Pancreas (tissue), 10 donors: Measurements from ENCODE around the gene SLC38A4. TPM values are rescaled to one million over a fixed set of nuclear protein-coding genes. Genes with fewer than 3 reads are reported as not detected.
A peak's percentile ranks its signal among the peaks of the same experiment; 100 is the strongest.

Experiments
- ATAC-seq, 4 donors: fragments of 200-7000 bp; cut with Tn5 transposase; one replicate each; pipeline versions ENCODE4 v1.8.0 to v1.9.1; 2020; ENCODE audit warnings: mild to moderate bottlenecking in 4 of 4, moderate library complexity in 4 of 4
- DNase-seq, 6 donors: peaks; one replicate each; pipeline ENCODE4 v3.0.0-alpha.2; 2020
- FAIRE-seq: peaks from 2 replicates; lab custom pipeline; 2012; peaks lifted over from hg19 to GRCh38; lab: Jason Lieb, UNC
- H3K27ac ChIP-seq, 4 donors: fragments of 200-600 bp; sonication (generic); 1 replicate in 3 of 4; 2 replicates in 1 of 4; pipeline versions ENCODE4 v1.5.0 to v1.8.0; 2020
- H3K27me3 ChIP-seq, 4 donors: fragments of 200-600 bp; one replicate each; pipeline ENCODE4 v1.8.0; 2021
- H3K36me3 ChIP-seq, 3 donors: fragments of 200-600 bp; sonication (generic) in 1 of 3; one replicate each; pipeline versions ENCODE4 v1.5.0 to v1.8.0; 2020 to 2021
- H3K4me1 ChIP-seq, 3 donors: fragments of 200-600 bp; one replicate each; pipeline ENCODE4 v1.8.0; 2021
- H3K4me3 ChIP-seq, 4 donors: fragments of 200-600 bp; sonication (generic) in 2 of 4; one replicate each; pipeline versions ENCODE4 v1.5.0 to v1.8.0; 2020 to 2021
- H3K9me3 ChIP-seq, 4 donors: fragments of 200-600 bp; one replicate each; pipeline ENCODE4 v1.8.0; 2021
- WGBS, 2 donors: extraction: QIAGEN DNeasy Blood & Tissue Kit; methylation state at CpG; one replicate each; pipeline ENCODE4 v1.1.7; 2013; 5-methylcytosine and 5-hydroxymethylcytosine counted together
- intact Hi-C, 3 donors: fragments of 100-400 bp; cut with DNase I; formaldehyde crosslinking; loops; one replicate each; pipeline versions ENCODE4 v1.11.1 to v1.14.2; 2022
- polyA plus RNA-seq, 2 donors: library from polyadenylated mRNA; stranded (reverse); fragments of 200-250 nt; gene quantifications; one replicate each; pipeline ENCODE4 v1.2.3, GENCODE V29; 2013
- total RNA-seq, 6 donors: library from RNA; stranded (reverse); fragmentation: NEBNext Ultra II Directional in 4 of 6; extraction: Animal tissue kit (Norgen Biotek cat#: 25700) in 4 of 6; gene quantifications; one replicate each; pipeline versions ENCODE4 v1.2.1 to v1.2.4, GENCODE V29; 2021 to 2023
- TF ChIP-seq, protein P1 (sequence below), 4 donors: fragments of 200-600 bp; sonication (generic) in 3 of 4; IDR thresholded peaks; one replicate each; pipeline versions ENCODE4 v1.5.0 to v1.8.0; 2021; ENCODE audit warnings: antibody characterized with exemption in 4 of 4
- donor health status: healthy with polysubstance abuse.
- donor health status: DM: no; HTN: no; CAD: no; lungs with moderate emphysema.
- donor health status: DM: no; HTN: no; CAD: no.
- donor health status: control.
- donor health status: control.
- donor health status: Bipolar disorder and iron deficiency.
- donor health status: DM: yes; HTN: yes; CAD: no.
- donor health status: DM: no; HTN: no; CAD: no.
- donor health status: DM: no; HTN: no; CAD: no.
- donor health status: DM: yes; HTN: yes; CAD: no.

SLC38A4 gene
- total and polyA plus RNA-seq, 8 donors: 2.1 to 15.9 (median 6.3) TPM

DNA sequence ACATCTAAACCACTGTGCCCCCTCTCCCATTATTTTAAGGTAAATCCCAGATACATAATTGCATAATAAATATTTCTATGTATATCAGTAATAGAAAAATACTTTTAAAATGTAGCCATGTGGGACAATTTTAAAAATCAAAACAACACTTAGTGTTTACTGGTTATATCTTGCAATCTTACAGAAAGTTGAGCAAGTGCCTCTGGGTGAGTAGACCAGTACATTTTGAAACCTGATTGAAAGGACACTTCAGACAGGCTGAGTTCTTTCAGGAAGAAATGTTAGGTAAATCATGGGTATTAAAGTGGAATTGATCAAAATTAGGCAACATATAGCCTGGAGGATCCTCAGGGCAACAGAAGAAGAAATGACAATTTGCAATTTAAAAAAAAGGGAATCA is 7.2 kb downstream of the SLC38A4 start:
- no peak for FAIRE-seq
- Histone ChIP-seq H3K36me3 (no peaks in the 10 kb centered on the region), H3K4me1 (peaks cover 0 to 9% (median 3%) of the 10 kb centered on the region in 3 donors), H3K4me3 (no peak overlapping the region), H3K27me3 (no peaks in the 10 kb centered on the region), H3K27ac (no peak overlapping the region), H3K9me3 (no peaks in the 10 kb centered on the region)
- intact Hi-C loops: no loop called here
- ATAC-seq: no peak
- TF ChIP-seq, protein P1, sequence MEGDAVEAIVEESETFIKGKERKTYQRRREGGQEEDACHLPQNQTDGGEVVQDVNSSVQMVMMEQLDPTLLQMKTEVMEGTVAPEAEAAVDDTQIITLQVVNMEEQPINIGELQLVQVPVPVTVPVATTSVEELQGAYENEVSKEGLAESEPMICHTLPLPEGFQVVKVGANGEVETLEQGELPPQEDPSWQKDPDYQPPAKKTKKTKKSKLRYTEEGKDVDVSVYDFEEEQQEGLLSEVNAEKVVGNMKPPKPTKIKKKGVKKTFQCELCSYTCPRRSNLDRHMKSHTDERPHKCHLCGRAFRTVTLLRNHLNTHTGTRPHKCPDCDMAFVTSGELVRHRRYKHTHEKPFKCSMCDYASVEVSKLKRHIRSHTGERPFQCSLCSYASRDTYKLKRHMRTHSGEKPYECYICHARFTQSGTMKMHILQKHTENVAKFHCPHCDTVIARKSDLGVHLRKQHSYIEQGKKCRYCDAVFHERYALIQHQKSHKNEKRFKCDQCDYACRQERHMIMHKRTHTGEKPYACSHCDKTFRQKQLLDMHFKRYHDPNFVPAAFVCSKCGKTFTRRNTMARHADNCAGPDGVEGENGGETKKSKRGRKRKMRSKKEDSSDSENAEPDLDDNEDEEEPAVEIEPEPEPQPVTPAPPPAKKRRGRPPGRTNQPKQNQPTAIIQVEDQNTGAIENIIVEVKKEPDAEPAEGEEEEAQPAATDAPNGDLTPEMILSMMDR (IDR thresholded peaks at IDR 0.05): no peak
- DNase-seq: no peak

DNA sequence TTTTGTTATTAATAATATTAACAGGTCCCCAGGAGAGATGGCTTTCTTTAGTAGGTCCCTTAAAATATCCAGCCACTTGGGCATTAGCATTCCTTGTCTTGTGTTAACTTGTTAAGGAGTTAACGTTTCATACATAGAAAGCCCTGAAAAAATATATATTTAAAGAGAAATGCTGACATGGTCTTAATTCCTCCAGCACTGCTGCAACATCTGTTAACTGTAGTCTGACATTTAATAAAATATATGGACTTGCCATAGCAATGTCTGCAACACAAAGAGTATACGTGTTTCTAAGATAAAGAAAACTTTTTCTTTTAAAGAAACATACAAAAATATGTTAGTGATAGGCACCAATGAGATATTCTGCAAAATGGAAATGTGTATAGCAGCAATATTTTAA is 10.0 kb downstream of the SLC38A4 start:
- peaks cover 0 to 10% (median 5%) of the 10 kb centered on the region in 3 donors for H3K4me1 ChIP-seq
- H3K4me3 ChIP-seq: no peak overlapping the region
- WGBS, 2 donors: 53 to 69% methylated on average over 2 of the region's 2 CpGs
- H3K27ac ChIP-seq: no peak overlapping the region
- H3K9me3 ChIP-seq: no peaks in the 10 kb centered on the region
- TF ChIP-seq, protein P1 (IDR thresholded peaks at IDR 0.05): no peak
- DNase-seq (no peak), ATAC-seq (no peak), FAIRE-seq (no peak)
- no peaks in the 10 kb centered on the region for H3K27me3 ChIP-seq
- H3K36me3 ChIP-seq: no peaks in the 10 kb centered on the region
- intact Hi-C loops: no loop called here

GRCh38 chr12:46814143-46814542 is 11.7 kb downstream of the SLC38A4 start:
- TF ChIP-seq, protein P1 (IDR thresholded peaks at IDR 0.05): no peak
- peaks cover 0 to 10% (median 5%) of the 10 kb centered on the region in 3 donors for H3K4me1 ChIP-seq
- no peaks in the 10 kb centered on the region for H3K9me3 ChIP-seq
- intact Hi-C loops: no loop called here
- peak in 3 of 4 donors; percentile 73 to 96 (median 84) for ATAC-seq
- H3K4me3 ChIP-seq: no peak overlapping the region
- no peak for FAIRE-seq
- peak overlapping the region in 1 of 4 donors; percentile 3 for H3K27ac ChIP-seq
- 21 to 22% methylated on average over 2 of the region's 2 CpGs for WGBS, 2 donors
- H3K27me3 ChIP-seq: no peaks in the 10 kb centered on the region
- H3K36me3 ChIP-seq: no peaks in the 10 kb centered on the region
- no peak for DNase-seq

DNA sequence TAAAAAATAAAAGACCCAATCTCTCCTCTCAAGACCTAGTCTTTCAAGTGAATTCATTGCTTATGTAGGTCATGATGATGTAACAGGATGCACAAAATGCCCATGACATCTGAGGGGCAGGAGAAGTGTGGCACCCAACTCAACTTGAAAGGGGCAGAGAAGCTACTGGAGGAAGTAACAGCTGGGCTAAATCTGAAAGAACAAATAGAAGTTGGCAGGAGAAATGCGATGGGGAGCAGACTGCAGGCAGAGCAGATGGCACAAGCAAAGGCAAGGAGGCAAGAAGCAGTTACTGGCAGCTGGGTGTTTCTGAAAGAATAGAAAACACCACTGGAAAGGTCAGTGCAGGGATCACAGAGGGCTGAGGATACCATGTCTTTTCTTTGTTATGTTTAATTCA is 14.6 kb downstream of the SLC38A4 start:
- TF ChIP-seq, protein P1 (IDR thresholded peaks at IDR 0.05): no peak
- Histone ChIP-seq H3K4me3 (no peak overlapping the region), H3K27ac (no peak overlapping the region), H3K36me3 (no peaks in the 10 kb centered on the region), H3K27me3 (no peaks in the 10 kb centered on the region), H3K9me3 (no peaks in the 10 kb centered on the region), H3K4me1 (peaks cover 0 to 10% (median 5%) of the 10 kb centered on the region in 3 donors)
- intact Hi-C loops: no loop called here
- no peak for DNase-seq
- no peak for ATAC-seq
- no peak for FAIRE-seq
- 55% methylated on average over 1 of the region's 1 CpG for WGBS, 2 donors

GRCh38 chr12:46808955-46809697 is 16.7 kb downstream of the SLC38A4 start:
- TF ChIP-seq, protein P1 (IDR thresholded peaks at IDR 0.05): no peak
- Histone ChIP-seq H3K4me1 (peaks cover 5 to 8% (median 6%) of the 10 kb centered on the region in 3 donors), H3K9me3 (no peaks in the 10 kb centered on the region), H3K27me3 (no peaks in the 10 kb centered on the region), H3K4me3 (no peak overlapping the region), H3K27ac (no peak overlapping the region), H3K36me3 (no peaks in the 10 kb centered on the region)
- no peak for FAIRE-seq
- no peak for ATAC-seq
- 84 to 91% methylated on average over 5 of the region's 5 CpGs for WGBS, 2 donors
- intact Hi-C loops: no loop called here
- DNase-seq: no peak
